ENCODE data around the gene RCAN1.

RCAN1 gene

GRCh38 chr21:34595457-34595856, 19.5 kb downstream of the RCAN1 start:
- no peak for TF ChIP-seq CTCF (conservative IDR thresholded peaks at IDR 0.05)
- no peak overlapping the region for H3K27ac ChIP-seq

GRCh38 chr21:34594566-34595234, 20.2 kb downstream of the RCAN1 start:
- H3K27ac ChIP-seq: no peak overlapping the region
- TF ChIP-seq CTCF (conservative IDR thresholded peaks at IDR 0.05): no peak

GRCh38 chr21:34593954-34594531, 20.9 kb downstream of the RCAN1 start:
- H3K27ac ChIP-seq: no peak overlapping the region; the same call in 1 of the 2 replicates
- no peak for TF ChIP-seq CTCF (conservative IDR thresholded peaks at IDR 0.05)

GRCh38 chr21:34593423-34593822, 21.5 kb downstream of the RCAN1 start:
- TF ChIP-seq CTCF (conservative IDR thresholded peaks at IDR 0.05): no peak
- H3K27ac ChIP-seq: no peak overlapping the region; the same call in 1 of the 2 replicates

- TF ChIP-seq CTCF (conservative IDR thresholded peaks at IDR 0.05): no peak
Observed at GRCh38 chr21:34592120-34592955, 22.6 kb downstream of the RCAN1 start.

GRCh38 chr21:34590520-34590919, 24.4 kb downstream of the RCAN1 start:
- no peak for TF ChIP-seq CTCF (conservative IDR thresholded peaks at IDR 0.05)

More at GRCh38 chr21:34592120-34592955, 22.6 kb downstream of the RCAN1 start:
- no peak overlapping the region for H3K27ac ChIP-seq

More at GRCh38 chr21:34590520-34590919, 24.4 kb downstream of the RCAN1 start:
- H3K27ac ChIP-seq: no peak overlapping the region

Measured in VCaP (cell line).